Measurements from ENCODE around the gene USP8. TPM values are rescaled to one million over a fixed set of nuclear protein-coding genes. Genes with fewer than 3 reads are reported as not detected.

Gene USP8
- total RNA-seq, 4 donors from 2014 or later, result 37.6 to 170 (median 85.6) TPM

DNA sequence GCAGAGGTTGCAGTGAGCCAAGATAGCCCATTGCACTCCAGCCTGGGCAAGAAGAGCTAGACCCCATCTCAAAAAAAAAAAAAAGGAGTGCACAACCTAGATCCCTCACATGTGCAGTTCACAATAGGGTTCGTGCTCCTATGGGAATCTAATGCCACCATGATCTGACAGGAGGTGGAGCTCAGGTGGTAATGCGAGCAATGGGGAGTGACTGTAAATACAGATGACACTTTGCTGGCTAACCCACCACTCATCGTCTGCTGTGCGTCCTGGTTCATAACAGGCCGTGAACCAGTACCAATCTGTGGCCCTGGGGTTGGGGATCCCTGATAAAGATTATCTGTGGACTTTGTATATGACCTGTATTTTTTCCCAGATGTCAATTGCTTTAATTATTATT is 16.7 kb downstream of the USP8 start:
- Histone ChIP-seq H3K27ac (no peak overlapping the region), H3K9me3 (no peaks in the 10 kb centered on the region), H3K36me3 (no peaks in the 10 kb centered on the region), H3K27me3 (no peaks in the 10 kb centered on the region), H3K4me1 (no peaks in the 10 kb centered on the region), H3K4me3 (no peak overlapping the region)
- TF ChIP-seq POLR2A (IDR thresholded peaks at IDR 0.05), result no peak
- TF ChIP-seq, protein P1, sequence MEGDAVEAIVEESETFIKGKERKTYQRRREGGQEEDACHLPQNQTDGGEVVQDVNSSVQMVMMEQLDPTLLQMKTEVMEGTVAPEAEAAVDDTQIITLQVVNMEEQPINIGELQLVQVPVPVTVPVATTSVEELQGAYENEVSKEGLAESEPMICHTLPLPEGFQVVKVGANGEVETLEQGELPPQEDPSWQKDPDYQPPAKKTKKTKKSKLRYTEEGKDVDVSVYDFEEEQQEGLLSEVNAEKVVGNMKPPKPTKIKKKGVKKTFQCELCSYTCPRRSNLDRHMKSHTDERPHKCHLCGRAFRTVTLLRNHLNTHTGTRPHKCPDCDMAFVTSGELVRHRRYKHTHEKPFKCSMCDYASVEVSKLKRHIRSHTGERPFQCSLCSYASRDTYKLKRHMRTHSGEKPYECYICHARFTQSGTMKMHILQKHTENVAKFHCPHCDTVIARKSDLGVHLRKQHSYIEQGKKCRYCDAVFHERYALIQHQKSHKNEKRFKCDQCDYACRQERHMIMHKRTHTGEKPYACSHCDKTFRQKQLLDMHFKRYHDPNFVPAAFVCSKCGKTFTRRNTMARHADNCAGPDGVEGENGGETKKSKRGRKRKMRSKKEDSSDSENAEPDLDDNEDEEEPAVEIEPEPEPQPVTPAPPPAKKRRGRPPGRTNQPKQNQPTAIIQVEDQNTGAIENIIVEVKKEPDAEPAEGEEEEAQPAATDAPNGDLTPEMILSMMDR (IDR thresholded peaks at IDR 0.05), result no peak
- no peak for DNase-seq
- intact Hi-C loops (cut with DNase I; ENCODE audit: low total_unique reads), result no loop called here

DNA sequence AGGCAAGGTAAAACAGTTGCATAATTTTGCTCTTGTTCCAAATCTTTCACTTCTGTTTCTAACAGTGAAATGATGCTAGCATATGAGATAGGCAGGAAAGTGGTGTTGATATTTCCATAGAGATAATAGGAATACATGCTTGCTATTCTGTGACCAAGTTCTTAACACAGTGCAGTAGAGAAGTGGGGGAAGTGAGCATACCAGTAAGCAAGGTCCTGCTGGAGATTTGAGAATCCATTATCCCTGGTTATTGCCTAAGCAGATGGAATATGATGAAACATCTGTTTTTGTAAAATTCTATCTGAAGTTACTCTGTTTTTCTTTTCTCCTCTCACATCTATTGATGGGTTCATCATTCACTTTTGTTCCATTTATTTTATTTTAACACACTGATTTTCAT is 28.7 kb downstream of the USP8 start:
- intact Hi-C loops (cut with DNase I; ENCODE audit: low total_unique reads), result no loop called here

DNA sequence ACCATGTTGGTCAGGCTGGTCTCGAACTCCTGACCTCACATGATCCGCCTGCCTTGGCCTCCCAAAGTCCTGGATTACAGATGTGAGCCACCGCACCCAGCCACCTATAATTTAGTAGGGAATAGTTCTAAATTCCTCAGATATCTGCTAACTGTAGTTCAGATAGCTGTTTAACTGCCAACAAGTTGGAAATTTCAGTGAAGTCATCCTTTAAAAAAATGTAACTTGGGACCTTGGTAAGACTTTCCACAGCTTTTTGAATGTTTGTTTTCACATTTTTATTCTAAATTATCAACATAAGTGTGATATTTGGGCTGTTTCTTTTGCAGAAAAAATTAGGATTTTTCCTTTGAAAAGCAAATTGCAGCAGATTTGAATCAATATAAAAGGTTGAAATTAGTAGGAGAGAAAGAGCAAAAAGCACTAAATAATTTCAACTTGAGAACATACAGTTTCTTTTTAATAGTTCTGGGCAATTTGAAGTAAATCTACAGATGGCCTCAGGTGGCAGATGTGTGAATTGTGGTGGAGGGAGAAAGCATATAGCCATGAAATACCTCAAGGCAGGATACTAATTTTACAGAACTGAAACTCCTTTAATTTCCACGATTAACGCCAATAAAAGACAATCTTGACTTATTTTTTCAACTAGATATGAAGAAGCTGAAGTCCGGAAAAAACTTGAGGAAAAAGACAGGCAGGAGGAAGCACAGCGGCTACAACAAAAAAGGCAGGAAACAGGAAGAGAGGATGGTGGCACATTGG is 34.3 kb downstream of the USP8 start:
- Histone ChIP-seq H3K27ac (no peak overlapping the region), H3K4me1 (no peaks in the 10 kb centered on the region), H3K4me3 (no peak overlapping the region), H3K36me3 (no peaks in the 10 kb centered on the region), H3K27me3 (no peaks in the 10 kb centered on the region), H3K9me3 (no peaks in the 10 kb centered on the region)
- no peak for DNase-seq
- intact Hi-C loops (cut with DNase I; ENCODE audit: low total_unique reads), result no loop called here
- no peak for TF ChIP-seq POLR2A (IDR thresholded peaks at IDR 0.05)
- TF ChIP-seq, protein P1 (IDR thresholded peaks at IDR 0.05), result no peak

More for the DNA sequence above, 28.7 kb downstream of the USP8 start:
- TF ChIP-seq, protein P1 (IDR thresholded peaks at IDR 0.05), result no peak
- TF ChIP-seq POLR2A (IDR thresholded peaks at IDR 0.05), result no peak
- H3K27ac ChIP-seq, result no peak overlapping the region
- H3K4me1 ChIP-seq, result no peaks in the 10 kb centered on the region
- no peak for DNase-seq
- no peak overlapping the region for H3K4me3 ChIP-seq
- H3K9me3 ChIP-seq, result no peaks in the 10 kb centered on the region
- no peaks in the 10 kb centered on the region for H3K27me3 ChIP-seq
- no peaks in the 10 kb centered on the region for H3K36me3 ChIP-seq

DNA sequence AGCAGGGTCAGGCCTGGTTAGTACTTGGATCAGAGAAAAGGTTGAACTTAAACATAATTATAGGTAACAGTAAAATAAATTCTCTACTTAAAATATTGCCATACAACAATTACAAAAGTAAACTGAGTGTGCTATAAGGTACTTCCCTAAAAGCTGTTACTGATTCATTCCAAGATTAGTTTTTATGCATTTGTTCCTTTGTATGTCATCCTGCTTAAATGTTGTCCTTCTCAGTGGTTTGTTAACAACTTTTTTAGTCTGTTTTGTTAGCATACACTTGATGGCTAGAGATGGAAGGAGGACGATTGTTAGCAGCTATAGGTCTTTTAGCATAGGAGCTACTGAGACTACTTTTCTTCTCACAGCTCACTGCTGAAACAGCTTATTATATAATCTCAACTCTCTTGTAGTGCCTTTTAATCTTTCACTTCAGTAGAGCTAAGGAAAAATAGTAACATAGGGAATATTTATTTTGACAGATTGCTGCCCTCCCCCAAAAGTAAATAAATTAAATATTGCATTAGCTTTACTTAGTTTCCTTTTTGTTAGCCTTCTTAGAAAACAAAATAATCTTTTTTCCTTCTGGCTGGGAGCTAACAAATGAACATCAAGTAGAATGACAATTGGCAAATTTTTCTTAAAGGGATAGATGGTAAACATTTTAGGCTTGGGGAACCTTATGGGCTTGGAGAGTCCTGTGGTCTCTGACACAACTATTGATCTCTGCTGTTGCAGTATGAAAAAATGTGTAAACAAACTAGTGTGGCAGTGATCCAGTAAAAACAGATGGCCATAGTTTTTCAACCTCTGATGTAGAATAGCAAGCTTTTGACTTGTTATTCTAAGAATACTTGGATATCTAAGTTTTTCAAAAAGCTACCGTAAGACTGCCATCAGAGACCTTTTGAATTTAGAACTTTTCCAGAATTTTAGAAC is 39.5 kb downstream of the USP8 start:
- H3K27ac ChIP-seq, result no peak overlapping the region
- H3K9me3 ChIP-seq, result no peaks in the 10 kb centered on the region
- DNase-seq, result no peak
- no peaks in the 10 kb centered on the region for H3K36me3 ChIP-seq
- intact Hi-C loops (cut with DNase I; ENCODE audit: low total_unique reads), result no loop called here
- no peak overlapping the region for H3K4me3 ChIP-seq
- H3K27me3 ChIP-seq, result no peaks in the 10 kb centered on the region
- no peaks in the 10 kb centered on the region for H3K4me1 ChIP-seq
- TF ChIP-seq, protein P1 (IDR thresholded peaks at IDR 0.05), result no peak
- no peak for TF ChIP-seq POLR2A (IDR thresholded peaks at IDR 0.05)

DNA sequence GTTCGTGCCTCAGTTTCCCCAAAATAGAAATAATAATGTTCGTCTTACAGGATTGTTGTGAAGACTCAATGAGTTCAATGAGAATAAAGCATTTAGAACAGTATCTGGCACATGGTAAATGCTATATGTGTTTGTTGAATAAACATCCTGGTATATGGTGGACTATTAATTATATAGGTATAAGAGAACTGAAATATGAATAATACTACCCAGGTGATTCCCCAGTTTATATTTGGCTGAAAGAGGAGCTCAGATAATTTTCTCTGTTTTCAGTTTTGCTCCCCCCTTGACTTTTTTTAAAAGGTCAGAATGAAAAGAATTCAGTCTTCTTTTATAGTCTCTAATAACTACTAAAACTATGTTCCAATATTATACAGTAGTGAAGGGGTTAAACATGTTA is 46.9 kb downstream of the USP8 start:
- Histone ChIP-seq H3K27me3 (no peaks in the 10 kb centered on the region), H3K27ac (no peak overlapping the region), H3K4me1 (no peaks in the 10 kb centered on the region), H3K36me3 (no peaks in the 10 kb centered on the region), H3K4me3 (no peak overlapping the region), H3K9me3 (no peaks in the 10 kb centered on the region)
- intact Hi-C loops (cut with DNase I; ENCODE audit: low total_unique reads), result no loop called here
- TF ChIP-seq, protein P1 (IDR thresholded peaks at IDR 0.05), result no peak
- no peak for TF ChIP-seq POLR2A (IDR thresholded peaks at IDR 0.05)
- DNase-seq, result no peak
